GM23338 (cell line): ENCODE measurements around the gene GRIP2. TPM values are rescaled to one million over a fixed set of nuclear protein-coding genes. Genes with fewer than 3 reads are reported as not detected.

Experiments
- ATAC-seq: fragments of 200-7000 bp; cut with Tn5 transposase; 3 replicates; pipeline ENCODE4 v1.9.1; 2020
- DNase-seq: peaks from one replicate; pipeline ENCODE4 v3.0.0-alpha.2; 2015; ENCODE audit warnings: low spot score
- H2AFZ ChIP-seq: fragments of 200-600 bp; sonication (generic); 2 replicates; pipeline ENCODE4 v1.8.0; 2016; ENCODE audit warnings: antibody characterized with exemption, mild to moderate bottlenecking, moderate library complexity
- H3F3A ChIP-seq: fragments of 200-600 bp; sonication (generic); replicated peaks from 2 replicates; pipeline ENCODE4 v1.8.0; 2017; ENCODE audit warnings: antibody characterized with exemption, mixed run types, low read depth
- H3K27ac ChIP-seq: fragments of 200-600 bp; sonication (generic); 2 replicates; pipeline ENCODE4 v1.6.1; 2016; ENCODE audit warnings: low read depth
- H3K27me3 ChIP-seq: fragments of 200-600 bp; sonication (generic); 2 replicates; pipeline ENCODE4 v1.8.0; 2016; ENCODE audit warnings: mild to moderate bottlenecking, mixed run types, moderate library complexity; ENCODE audit not compliant: insufficient read depth
- H3K36me3 ChIP-seq: fragments of 200-600 bp; sonication (generic); 2 replicates; pipeline ENCODE4 v1.8.0; 2016; ENCODE audit warnings: mild to moderate bottlenecking; ENCODE audit not compliant: insufficient read depth
- H3K4me1 ChIP-seq: fragments of 200-600 bp; sonication (generic); 2 replicates; pipeline ENCODE4 v1.8.0; 2016; ENCODE audit warnings: mild to moderate bottlenecking, moderate library complexity; ENCODE audit not compliant: insufficient read depth
- H3K4me2 ChIP-seq: fragments of 200-600 bp; sonication (generic); 2 replicates; pipeline ENCODE4 v1.7.1; 2017; ENCODE audit warnings: mixed run types
- H3K4me3 ChIP-seq: fragments of 200-600 bp; sonication (generic); 2 replicates; pipeline ENCODE4 v1.6.1; 2016; ENCODE audit warnings: mixed run types
- H3K79me2 ChIP-seq: fragments of 200-600 bp; sonication (generic); replicated peaks from 2 replicates; pipeline ENCODE4 v1.8.0; 2017; ENCODE audit warnings: mild to moderate bottlenecking; ENCODE audit not compliant: insufficient read depth
- H3K9me2 ChIP-seq: fragments of 200-600 bp; sonication (generic); 2 replicates; pipeline ENCODE4 v1.8.0; 2017; ENCODE audit not compliant: insufficient read depth
- H4K20me1 ChIP-seq: fragments of 200-600 bp; sonication (generic); replicated peaks from 2 replicates; pipeline ENCODE4 v1.8.0; 2017; ENCODE audit warnings: mild to moderate bottlenecking; ENCODE audit not compliant: insufficient read depth
- H3K27ac Mint-ChIP-seq: 2 replicates; pipeline ENCODE4 v1.8.0; 2020; ENCODE audit warnings: inconsistent platforms, mild to moderate bottlenecking, moderate library complexity, mixed read lengths
- H3K27me3 Mint-ChIP-seq: 3 replicates; pipeline ENCODE4 v1.8.0; 2022; ENCODE audit warnings: low read depth, mild to moderate bottlenecking, moderate library complexity, mixed read lengths, inconsistent platforms; ENCODE audit not compliant: insufficient read depth, poor library complexity
- H3K36me3 Mint-ChIP-seq: 3 replicates; pipeline ENCODE4 v1.8.0; 2021; ENCODE audit warnings: low read depth, mild to moderate bottlenecking, inconsistent platforms, moderate library complexity, mixed read lengths
- H3K4me1 Mint-ChIP-seq: 3 replicates; pipeline ENCODE4 v1.8.0; 2020; ENCODE audit warnings: mild to moderate bottlenecking, inconsistent platforms, mixed read lengths
- H3K4me3 Mint-ChIP-seq: 3 replicates; pipeline ENCODE4 v1.8.0; 2021; ENCODE audit warnings: moderate library complexity, mild to moderate bottlenecking, inconsistent platforms, mixed read lengths
- H3K9me3 Mint-ChIP-seq: 3 replicates; pipeline ENCODE4 v1.8.0; 2020; ENCODE audit warnings: moderate library complexity, mild to moderate bottlenecking, inconsistent platforms, mixed read lengths
- CREB1 ChIP-seq: fragments of 250-450 bp; sonication (Bioruptor Pico); IDR thresholded peaks from 2 replicates; pipeline ENCODE4 v1.5.0; 2020; ENCODE audit warnings: low read depth, mild to moderate bottlenecking, moderate library complexity
- EZH2 ChIP-seq: fragments of 200-600 bp; sonication (generic); IDR thresholded peaks from one replicate; pipeline ENCODE4 v1.8.0; 2017; ENCODE audit warnings: antibody characterized with exemption, mild to moderate bottlenecking, low read depth; ENCODE audit not compliant: unreplicated experiment
- EZH2phosphoT487 ChIP-seq: fragments of 200-600 bp; sonication (generic); IDR thresholded peaks from one replicate; pipeline ENCODE4 v1.8.1; 2018; ENCODE audit warnings: antibody characterized with exemption; ENCODE audit not compliant: unreplicated experiment
- JUNB ChIP-seq: IDR thresholded peaks from one replicate; pipeline ENCODE4 v1.6.1; 2016; ENCODE audit warnings: antibody characterized with exemption; ENCODE audit not compliant: unreplicated experiment
- NANOG ChIP-seq: IDR thresholded peaks from 2 replicates; pipeline ENCODE4 v1.6.1; 2016; ENCODE audit warnings: antibody characterized with exemption, borderline replicate concordance
- POLR2AphosphoS5 ChIP-seq: IDR thresholded peaks from 2 replicates; pipeline ENCODE4 v1.6.1; 2016; ENCODE audit warnings: antibody characterized with exemption, low read depth
- REST ChIP-seq: IDR thresholded peaks from one replicate; pipeline ENCODE4 v1.6.1; 2018; ENCODE audit warnings: antibody characterized with exemption; ENCODE audit not compliant: unreplicated experiment
- STAT1 ChIP-seq: IDR thresholded peaks from one replicate; pipeline ENCODE4 v1.6.1; 2016; ENCODE audit warnings: antibody characterized with exemption; ENCODE audit not compliant: unreplicated experiment
- ZNF114 ChIP-seq: fragments of 250-450 bp; sonication (Bioruptor Pico); IDR thresholded peaks from 2 replicates; pipeline ENCODE4 v1.5.0; 2020; ENCODE audit warnings: mild to moderate bottlenecking, moderate library complexity
- ZNF331 ChIP-seq: fragments of 250-450 bp; sonication (Bioruptor Pico); IDR thresholded peaks from 2 replicates; pipeline ENCODE4 v1.5.0; 2020; ENCODE audit warnings: low read depth, mild to moderate bottlenecking, moderate library complexity
- polyA plus RNA-seq: library from polyadenylated mRNA; unstranded; fragments of >200 nt; fragmentation: Nextera tagmentation; extraction: Ambion mirVana; gene quantifications from 2 replicates; pipeline ENCODE4 v1.2.1, GENCODE V29; 2016
- total RNA-seq: library from RNA; depleted of rRNA; stranded (reverse); fragments of >200 nt; shearing (Covaris generic); gene quantifications from 2 replicates; pipeline ENCODE4 v1.2.3, GENCODE V29; 2014
- TF ChIP-seq, protein P1 (sequence below): fragments of 250-450 bp; sonication (Bioruptor Pico); IDR thresholded peaks from 2 replicates; pipeline ENCODE4 v1.5.0; 2020; ENCODE audit warnings: mild to moderate bottlenecking, moderate library complexity
- TF ChIP-seq, protein P2 (sequence below), 2 experiments: fragments of 200-600 bp in 1 of 2; sonication (generic) in 1 of 2; conservative IDR thresholded peaks; 2 replicates each; pipeline versions ENCODE4 v1.5.1 to v1.6.1; 2016 to 2017; ENCODE audit warnings: antibody characterized with exemption in 2 of 2, low read depth in 2 of 2, mild to moderate bottlenecking in 2 of 2, moderate library complexity in 1 of 2

GRIP2 gene
- total and polyA plus RNA-seq, 2 experiments from 2014 or later = 3.6 to 5.8 TPM

DNA sequence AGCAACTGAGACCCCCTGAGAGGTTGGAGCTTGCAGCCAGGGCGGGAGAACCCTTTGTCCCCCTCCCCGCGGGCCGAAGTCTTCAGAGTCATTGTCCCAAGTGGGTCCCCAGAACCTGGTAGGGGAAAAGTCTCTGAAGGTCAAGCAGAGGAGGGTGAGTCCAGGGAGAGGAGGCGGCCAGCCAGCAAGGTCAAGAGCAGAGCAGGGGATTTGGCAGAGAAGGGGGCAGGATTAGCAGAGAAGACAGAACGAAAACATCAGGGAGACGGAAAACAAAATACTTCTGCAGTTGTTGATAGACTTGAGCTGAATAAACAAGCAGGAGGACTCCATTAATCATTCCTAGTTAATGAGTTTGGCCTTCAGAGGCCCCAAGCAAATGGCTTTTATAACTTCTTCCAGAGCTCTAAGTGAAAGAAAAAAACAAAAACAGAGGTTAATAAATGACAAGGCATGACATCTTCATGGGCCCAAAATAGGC is 66.7 kb downstream of the GRIP2 start (continued):
- TF ChIP-seq STAT1 = no peak

DNA sequence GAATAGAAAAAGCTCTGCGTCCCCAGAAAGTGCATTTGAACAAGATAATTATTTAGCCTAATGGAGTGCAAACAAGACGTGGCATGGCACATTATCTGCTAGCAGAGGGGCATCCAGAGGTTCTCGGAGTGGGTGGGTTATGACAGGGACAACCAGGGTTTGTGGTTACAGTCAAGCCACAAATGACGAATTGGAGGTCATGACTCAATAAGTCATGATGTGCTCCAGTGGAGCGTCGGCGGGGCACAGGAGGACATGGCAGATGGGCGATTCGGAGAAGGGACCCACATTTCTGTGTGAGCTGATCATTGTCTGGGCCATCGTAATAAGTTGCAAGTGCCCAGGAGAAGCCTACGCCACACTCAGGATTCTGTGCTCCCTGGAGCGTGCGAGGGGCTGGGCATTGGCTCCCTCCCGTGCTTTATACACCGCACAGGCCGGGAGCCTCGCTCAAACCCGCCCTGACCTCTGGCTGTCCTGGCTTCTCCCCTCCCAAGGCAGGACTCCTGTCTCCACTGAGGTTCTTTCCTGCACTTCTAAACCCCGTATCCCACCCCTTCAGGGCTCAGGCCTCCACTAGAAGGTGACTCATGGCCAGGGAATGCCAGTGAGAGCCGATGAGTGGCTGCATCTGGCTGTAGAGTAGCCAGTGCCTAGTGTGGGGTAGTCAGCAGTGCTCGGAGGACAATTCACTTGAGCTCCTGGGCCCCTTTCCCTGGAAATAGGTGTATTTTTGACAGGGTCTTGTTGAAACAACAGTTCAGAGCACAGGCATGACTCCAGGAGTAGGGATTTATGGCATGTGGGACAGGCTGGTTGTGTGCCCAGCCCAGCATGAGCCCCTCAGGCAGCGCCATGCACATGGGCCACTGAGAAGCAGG is 67.4 kb downstream of the GRIP2 start:
- DNase-seq (no peak), ATAC-seq (no peak; the same call in 2 of the 3 replicates)
- no peaks in the 10 kb centered on the region for H3K79me2 ChIP-seq
- Mint-ChIP-seq H3K36me3 (peaks cover 56% of the 10 kb centered on the region), H3K27ac (no peak overlapping the region), H3K4me1 (peaks cover 4% of the 10 kb centered on the region), H3K4me3 (no peak overlapping the region), H3K27me3 (peaks cover 4% of the 10 kb centered on the region), H3K9me3 (no peaks in the 10 kb centered on the region)
- H3F3A ChIP-seq = 0 out of 2 replicates have a peak, but pooled peaks cover 3% of the 10 kb centered on the region
- H3K4me1 ChIP-seq = no peaks in the 10 kb centered on the region
- H3K9me2 ChIP-seq = no peaks in the 10 kb centered on the region
- H3K4me2 ChIP-seq = no peak overlapping the region
- H3K27ac ChIP-seq = no peak overlapping the region
- H3K4me3 ChIP-seq = no peak overlapping the region
- no peaks in the 10 kb centered on the region for H3K27me3 ChIP-seq
- H3K36me3 ChIP-seq = peaks cover 26% of the 10 kb centered on the region
- H4K20me1 ChIP-seq = peaks cover 4% of the 10 kb centered on the region; the same call in 1 of the 2 replicates
- no peak overlapping the region for H2AFZ ChIP-seq
- no peak for TF ChIP-seq EZH2
- TF ChIP-seq CREB1 (CRISPR knock-in tag) = no peak
- no peak for TF ChIP-seq ZNF114
- TF ChIP-seq EZH2phosphoT487 = no peak
- TF ChIP-seq, protein P1, sequence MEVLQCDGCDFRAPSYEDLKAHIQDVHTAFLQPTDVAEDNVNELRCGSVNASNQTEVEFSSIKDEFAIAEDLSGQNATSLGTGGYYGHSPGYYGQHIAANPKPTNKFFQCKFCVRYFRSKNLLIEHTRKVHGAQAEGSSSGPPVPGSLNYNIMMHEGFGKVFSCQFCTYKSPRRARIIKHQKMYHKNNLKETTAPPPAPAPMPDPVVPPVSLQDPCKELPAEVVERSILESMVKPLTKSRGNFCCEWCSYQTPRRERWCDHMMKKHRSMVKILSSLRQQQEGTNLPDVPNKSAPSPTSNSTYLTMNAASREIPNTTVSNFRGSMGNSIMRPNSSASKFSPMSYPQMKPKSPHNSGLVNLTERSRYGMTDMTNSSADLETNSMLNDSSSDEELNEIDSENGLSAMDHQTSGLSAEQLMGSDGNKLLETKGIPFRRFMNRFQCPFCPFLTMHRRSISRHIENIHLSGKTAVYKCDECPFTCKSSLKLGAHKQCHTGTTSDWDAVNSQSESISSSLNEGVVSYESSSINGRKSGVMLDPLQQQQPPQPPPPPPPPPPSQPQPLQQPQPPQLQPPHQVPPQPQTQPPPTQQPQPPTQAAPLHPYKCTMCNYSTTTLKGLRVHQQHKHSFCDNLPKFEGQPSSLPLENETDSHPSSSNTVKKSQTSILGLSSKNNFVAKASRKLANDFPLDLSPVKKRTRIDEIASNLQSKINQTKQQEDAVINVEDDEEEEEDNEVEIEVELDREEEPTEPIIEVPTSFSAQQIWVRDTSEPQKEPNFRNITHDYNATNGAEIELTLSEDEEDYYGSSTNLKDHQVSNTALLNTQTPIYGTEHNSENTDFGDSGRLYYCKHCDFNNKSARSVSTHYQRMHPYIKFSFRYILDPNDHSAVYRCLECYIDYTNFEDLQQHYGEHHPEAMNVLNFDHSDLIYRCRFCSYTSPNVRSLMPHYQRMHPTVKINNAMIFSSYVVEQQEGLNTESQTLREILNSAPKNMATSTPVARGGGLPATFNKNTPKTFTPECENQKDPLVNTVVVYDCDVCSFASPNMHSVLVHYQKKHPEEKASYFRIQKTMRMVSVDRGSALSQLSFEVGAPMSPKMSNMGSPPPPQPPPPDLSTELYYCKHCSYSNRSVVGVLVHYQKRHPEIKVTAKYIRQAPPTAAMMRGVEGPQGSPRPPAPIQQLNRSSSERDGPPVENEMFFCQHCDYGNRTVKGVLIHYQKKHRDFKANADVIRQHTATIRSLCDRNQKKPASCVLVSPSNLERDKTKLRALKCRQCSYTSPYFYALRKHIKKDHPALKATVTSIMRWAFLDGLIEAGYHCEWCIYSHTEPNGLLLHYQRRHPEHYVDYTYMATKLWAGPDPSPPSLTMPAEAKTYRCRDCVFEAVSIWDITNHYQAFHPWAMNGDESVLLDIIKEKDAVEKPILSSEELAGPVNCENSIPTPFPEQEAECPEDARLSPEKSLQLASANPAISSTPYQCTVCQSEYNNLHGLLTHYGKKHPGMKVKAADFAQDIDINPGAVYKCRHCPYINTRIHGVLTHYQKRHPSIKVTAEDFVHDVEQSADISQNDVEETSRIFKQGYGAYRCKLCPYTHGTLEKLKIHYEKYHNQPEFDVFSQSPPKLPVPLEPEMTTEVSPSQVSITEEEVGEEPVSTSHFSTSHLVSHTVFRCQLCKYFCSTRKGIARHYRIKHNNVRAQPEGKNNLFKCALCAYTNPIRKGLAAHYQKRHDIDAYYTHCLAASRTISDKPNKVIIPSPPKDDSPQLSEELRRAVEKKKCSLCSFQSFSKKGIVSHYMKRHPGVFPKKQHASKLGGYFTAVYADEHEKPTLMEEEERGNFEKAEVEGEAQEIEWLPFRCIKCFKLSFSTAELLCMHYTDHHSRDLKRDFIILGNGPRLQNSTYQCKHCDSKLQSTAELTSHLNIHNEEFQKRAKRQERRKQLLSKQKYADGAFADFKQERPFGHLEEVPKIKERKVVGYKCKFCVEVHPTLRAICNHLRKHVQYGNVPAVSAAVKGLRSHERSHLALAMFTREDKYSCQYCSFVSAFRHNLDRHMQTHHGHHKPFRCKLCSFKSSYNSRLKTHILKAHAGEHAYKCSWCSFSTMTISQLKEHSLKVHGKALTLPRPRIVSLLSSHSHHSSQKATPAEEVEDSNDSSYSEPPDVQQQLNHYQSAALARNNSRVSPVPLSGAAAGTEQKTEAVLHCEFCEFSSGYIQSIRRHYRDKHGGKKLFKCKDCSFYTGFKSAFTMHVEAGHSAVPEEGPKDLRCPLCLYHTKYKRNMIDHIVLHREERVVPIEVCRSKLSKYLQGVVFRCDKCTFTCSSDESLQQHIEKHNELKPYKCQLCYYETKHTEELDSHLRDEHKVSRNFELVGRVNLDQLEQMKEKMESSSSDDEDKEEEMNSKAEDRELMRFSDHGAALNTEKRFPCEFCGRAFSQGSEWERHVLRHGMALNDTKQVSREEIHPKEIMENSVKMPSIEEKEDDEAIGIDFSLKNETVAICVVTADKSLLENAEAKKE (CRISPR knock-in tag) = no peak
- no peak for TF ChIP-seq JUNB
- TF ChIP-seq POLR2AphosphoS5 = no peak
- TF ChIP-seq ZNF331 (CRISPR knock-in tag) = no peak
- TF ChIP-seq NANOG = no peak
- TF ChIP-seq STAT1 = no peak
- TF ChIP-seq, protein P2, sequence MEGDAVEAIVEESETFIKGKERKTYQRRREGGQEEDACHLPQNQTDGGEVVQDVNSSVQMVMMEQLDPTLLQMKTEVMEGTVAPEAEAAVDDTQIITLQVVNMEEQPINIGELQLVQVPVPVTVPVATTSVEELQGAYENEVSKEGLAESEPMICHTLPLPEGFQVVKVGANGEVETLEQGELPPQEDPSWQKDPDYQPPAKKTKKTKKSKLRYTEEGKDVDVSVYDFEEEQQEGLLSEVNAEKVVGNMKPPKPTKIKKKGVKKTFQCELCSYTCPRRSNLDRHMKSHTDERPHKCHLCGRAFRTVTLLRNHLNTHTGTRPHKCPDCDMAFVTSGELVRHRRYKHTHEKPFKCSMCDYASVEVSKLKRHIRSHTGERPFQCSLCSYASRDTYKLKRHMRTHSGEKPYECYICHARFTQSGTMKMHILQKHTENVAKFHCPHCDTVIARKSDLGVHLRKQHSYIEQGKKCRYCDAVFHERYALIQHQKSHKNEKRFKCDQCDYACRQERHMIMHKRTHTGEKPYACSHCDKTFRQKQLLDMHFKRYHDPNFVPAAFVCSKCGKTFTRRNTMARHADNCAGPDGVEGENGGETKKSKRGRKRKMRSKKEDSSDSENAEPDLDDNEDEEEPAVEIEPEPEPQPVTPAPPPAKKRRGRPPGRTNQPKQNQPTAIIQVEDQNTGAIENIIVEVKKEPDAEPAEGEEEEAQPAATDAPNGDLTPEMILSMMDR (conservative IDR thresholded peaks at IDR 0.05; ENCODE audit: low read depth in 2 of 2) = no peak
- TF ChIP-seq REST = no peak
